Mesenchymal stem cell (in vitro differentiated cells and primary cell): ENCODE data around the gene CCDC187.
A peak's percentile ranks its signal among the peaks of the same experiment; 100 is the strongest.

ENCODE experiments used
- DNase-seq: peaks from one replicate; pipeline ENCODE4 v3.0.0-alpha.2; 2013
- H2AFZ ChIP-seq: one replicate; pipeline ENCODE4 v1.6.1; 2013; ENCODE audit warnings: low read depth, mild to moderate bottlenecking, control low read depth, inconsistent platforms, low read length, moderate library complexity
- H2AK5ac ChIP-seq: 2 replicates; pipeline ENCODE4 v1.6.1; 2013; ENCODE audit warnings: low read length, moderate library complexity, mild to moderate bottlenecking, inconsistent platforms; ENCODE audit not compliant: severe bottlenecking
- H2BK120ac ChIP-seq: one replicate; pipeline ENCODE4 v1.6.1; 2013; ENCODE audit warnings: low read depth, mild to moderate bottlenecking, inconsistent platforms, low read length, moderate library complexity
- H2BK12ac ChIP-seq, 2 experiments: one replicate each; pipeline ENCODE4 v1.6.1; 2013; ENCODE audit warnings: inconsistent platforms in 2 of 2, low read length in 2 of 2, mild to moderate bottlenecking in 2 of 2, moderate library complexity in 2 of 2, control low read depth in 1 of 2
- H2BK15ac ChIP-seq: one replicate; pipeline ENCODE4 v1.6.1; 2013; ENCODE audit warnings: mild to moderate bottlenecking, low read depth, inconsistent platforms; ENCODE audit not compliant: poor library complexity, severe bottlenecking
- H2BK5ac ChIP-seq: 2 replicates; pipeline ENCODE4 v1.6.1; 2013; ENCODE audit warnings: low read depth, mild to moderate bottlenecking, low read length, control low read depth, inconsistent platforms; ENCODE audit not compliant: poor library complexity, severe bottlenecking
- H3K14ac ChIP-seq, 2 experiments: one replicate each; pipeline ENCODE4 v1.6.1; 2013; ENCODE audit warnings: inconsistent platforms in 2 of 2, low read length in 2 of 2, control low read depth in 1 of 2, mild to moderate bottlenecking in 1 of 2, moderate library complexity in 1 of 2
- H3K18ac ChIP-seq, 2 experiments: one replicate each; pipeline ENCODE4 v1.6.1; 2013; ENCODE audit warnings: inconsistent platforms in 2 of 2, low read length in 2 of 2, control low read depth in 1 of 2, low read depth in 1 of 2, mild to moderate bottlenecking in 1 of 2
- H3K23ac ChIP-seq, 2 experiments: one replicate each; pipeline ENCODE4 v1.6.1; 2013; ENCODE audit warnings: inconsistent platforms in 2 of 2, low read length in 2 of 2, mild to moderate bottlenecking in 2 of 2, moderate library complexity in 2 of 2, control low read depth in 1 of 2
- H3K27ac ChIP-seq: 2 replicates; pipeline ENCODE4 v1.5.1; 2013; ENCODE audit warnings: mild to moderate bottlenecking, moderate library complexity, low read length, control low read depth, inconsistent platforms; ENCODE audit not compliant: poor library complexity, severe bottlenecking
- H3K27me3 ChIP-seq, 2 experiments: 2 replicates each; pipeline versions ENCODE4 v1.6.1 to v1.7.0; 2013; ENCODE audit warnings: low read length in 2 of 2, mild to moderate bottlenecking in 2 of 2, moderate library complexity in 2 of 2, control low read depth in 1 of 2, inconsistent platforms in 1 of 2; ENCODE audit not compliant: control insufficient read depth in 1 of 2, insufficient read depth in 1 of 2
- H3K36me3 ChIP-seq, 2 experiments: 2 replicates each; pipeline versions ENCODE4 v1.6.1 to v1.7.0; 2013; ENCODE audit warnings: low read length in 2 of 2, control low read depth in 1 of 2, inconsistent platforms in 1 of 2, low read depth in 1 of 2, mild to moderate bottlenecking in 1 of 2; ENCODE audit not compliant: insufficient read depth in 2 of 2, control insufficient read depth in 1 of 2
- H3K4ac ChIP-seq, 2 experiments: one replicate each; pipeline ENCODE4 v1.6.1; 2013; ENCODE audit warnings: inconsistent platforms in 2 of 2, low read length in 2 of 2, mild to moderate bottlenecking in 2 of 2, moderate library complexity in 2 of 2, control low read depth in 1 of 2, low read depth in 1 of 2
- H3K4me1 ChIP-seq: 2 replicates; pipeline ENCODE4 v1.6.1; 2013; ENCODE audit warnings: low read depth, low read length, control low read depth; ENCODE audit not compliant: control insufficient read depth, insufficient read depth
- H3K4me2 ChIP-seq: 2 replicates; pipeline ENCODE4 v1.6.1; 2013; ENCODE audit warnings: low read length, mild to moderate bottlenecking, inconsistent platforms; ENCODE audit not compliant: poor library complexity, severe bottlenecking
- H3K4me3 ChIP-seq, 2 experiments: 2 replicates each; pipeline versions ENCODE4 v1.5.1 to v1.7.0; 2013; ENCODE audit warnings: low read length in 2 of 2, mild to moderate bottlenecking in 2 of 2, control low read depth in 1 of 2, low read depth in 1 of 2; ENCODE audit not compliant: insufficient read depth in 1 of 2
- H3K79me1 ChIP-seq: replicated peaks from 2 replicates; pipeline ENCODE4 v1.6.1; 2013; ENCODE audit warnings: mild to moderate bottlenecking, control low read depth, low read length, inconsistent platforms; ENCODE audit not compliant: poor library complexity, severe bottlenecking
- H3K9ac ChIP-seq: 2 replicates; pipeline ENCODE4 v1.7.0; 2013; ENCODE audit warnings: mild to moderate bottlenecking, low read length, moderate library complexity
- H3K9me3 ChIP-seq: 2 replicates; pipeline ENCODE4 v1.7.0; 2013; ENCODE audit warnings: mild to moderate bottlenecking, low read length; ENCODE audit not compliant: control insufficient read depth
- H4K8ac ChIP-seq: one replicate; pipeline ENCODE4 v1.6.1; 2013; ENCODE audit warnings: inconsistent platforms, mild to moderate bottlenecking, low read length, moderate library complexity
- H4K91ac ChIP-seq: one replicate; pipeline ENCODE4 v1.6.1; 2013; ENCODE audit warnings: mild to moderate bottlenecking, low read length, inconsistent platforms
- WGBS: methylation state at CpG from one replicate; pipeline ENCODE4 v1.1.7; 2013; ENCODE audit warnings: mixed read lengths; 5-methylcytosine and 5-hydroxymethylcytosine counted together

CCDC187 gene

GRCh38 chr9:136201609-136202453 lies 102.1 kb downstream of the CCDC187 start:
- peaks cover 2% of the 10 kb centered on the region for H3K79me1 ChIP-seq
- H3K27ac ChIP-seq: no peak overlapping the region
- no peak overlapping the region for H2BK15ac ChIP-seq
- no peaks in the 10 kb centered on the region for H3K9me3 ChIP-seq
- H3K4me3 ChIP-seq: peak overlapping the region in 1 of 2 experiments; percentile 19
- H3K23ac ChIP-seq: no peak overlapping the region
- H3K4me2 ChIP-seq: no peak overlapping the region
- H3K14ac ChIP-seq: no peak overlapping the region
- H3K9ac ChIP-seq: no peak overlapping the region
- H3K18ac ChIP-seq: no peak overlapping the region
- peaks cover 0 to 9% of the 10 kb centered on the region in 2 experiments for H3K36me3 ChIP-seq
- H4K8ac ChIP-seq: no peak overlapping the region
- peaks cover 70 to 73% of the 10 kb centered on the region in 2 experiments for H3K27me3 ChIP-seq
- no peak overlapping the region for H2AK5ac ChIP-seq
- no peak overlapping the region for H2BK12ac ChIP-seq
- no peak overlapping the region for H4K91ac ChIP-seq
- WGBS: 11% methylated on average over 57 of the region's 85 CpGs
- H2BK5ac ChIP-seq: no peak overlapping the region
- no peak overlapping the region for H3K4ac ChIP-seq
- peak; percentile 10 for DNase-seq
- peaks cover 22% of the 10 kb centered on the region for H3K4me1 ChIP-seq
- no peak overlapping the region for H2BK120ac ChIP-seq
- H2AFZ ChIP-seq: no peak overlapping the region

- Histone ChIP-seq H3K18ac (no peak overlapping the region), H3K27ac (no peak overlapping the region), H3K23ac (no peak overlapping the region), H4K8ac (no peak overlapping the region), H2BK120ac (no peak overlapping the region), H3K4ac (no peak overlapping the region), H3K4me1 (peaks cover 22% of the 10 kb centered on the region), H2AK5ac (no peak overlapping the region), H3K4me2 (no peak overlapping the region), H3K9ac (no peak overlapping the region), H2BK12ac (no peak overlapping the region), H2BK15ac (no peak overlapping the region), H3K36me3 (peaks cover 0 to 8% of the 10 kb centered on the region in 2 experiments), H2BK5ac (no peak overlapping the region), H3K4me3 (no peak overlapping the region), H4K91ac (peak overlapping the region; percentile 27), H3K14ac (no peak overlapping the region), H3K27me3 (peaks cover 76 to 79% of the 10 kb centered on the region in 2 experiments), H3K79me1 (no peaks in the 10 kb centered on the region), H3K9me3 (no peaks in the 10 kb centered on the region), H2AFZ (no peak overlapping the region)
- WGBS: 53% methylated on average over 13 of the region's 13 CpGs
- DNase-seq: no peak
Measured at GRCh38 chr9:136201174-136201573, 102.7 kb downstream of the CCDC187 start.

GRCh38 chr9:136200424-136200823 lies 103.5 kb downstream of the CCDC187 start:
- Histone ChIP-seq H2BK120ac (no peak overlapping the region), H2AFZ (no peak overlapping the region), H3K4me1 (peaks cover 22% of the 10 kb centered on the region), H2AK5ac (no peak overlapping the region), H3K9me3 (no peaks in the 10 kb centered on the region), H3K23ac (no peak overlapping the region), H4K8ac (no peak overlapping the region), H3K4me2 (no peak overlapping the region), H2BK15ac (no peak overlapping the region), H3K4me3 (no peak overlapping the region), H3K27me3 (peaks cover 81 to 86% of the 10 kb centered on the region in 2 experiments), H2BK12ac (no peak overlapping the region), H2BK5ac (no peak overlapping the region), H3K27ac (no peak overlapping the region), H3K18ac (no peak overlapping the region), H3K9ac (no peak overlapping the region), H3K4ac (no peak overlapping the region), H3K36me3 (peaks cover 0 to 5% of the 10 kb centered on the region in 2 experiments), H3K14ac (no peak overlapping the region), H3K79me1 (no peaks in the 10 kb centered on the region), H4K91ac (no peak overlapping the region)
- WGBS: 65% methylated on average over 19 of the region's 19 CpGs
- DNase-seq: no peak
